22Rv1 (cell line): ENCODE data around the gene TTK.

Source experiments
- H3K27ac ChIP-seq: fragments of 450-650 bp; 2 replicates; pipeline ENCODE4 v1.5.1; 2017
- CTCF ChIP-seq: fragments of 450-650 bp; IDR thresholded peaks from 2 replicates; pipeline ENCODE4 v1.5.1; 2017; ENCODE audit warnings: mild to moderate bottlenecking
- ZFX ChIP-seq: fragments of 450-650 bp; IDR thresholded peaks from 2 replicates; pipeline ENCODE4 v1.6.1; 2017; ENCODE audit warnings: antibody characterized with exemption, borderline replicate concordance

Gene TTK

GRCh38 chr6:80003826-80004172 lies 650 bp upstream of the TTK start:
- H3K27ac ChIP-seq, result peak overlapping the region; percentile 89
- TF ChIP-seq ZFX (no peak), CTCF (no peak)

- peak overlapping the region; percentile 89; the same call in 1 of the 2 replicates for H3K27ac ChIP-seq
- TF ChIP-seq ZFX (no peak), CTCF (no peak)
These were observed 957 bp downstream of the TTK start for GRCh38 chr6:80005406-80005805.

- TF ChIP-seq CTCF, result no peak
- TF ChIP-seq ZFX, result no peak
- no peak overlapping the region for H3K27ac ChIP-seq
These were observed 2.1 kb downstream of the TTK start for GRCh38 chr6:80006541-80006940.

- TF ChIP-seq CTCF, result no peak
- TF ChIP-seq ZFX, result no peak
- no peak overlapping the region for H3K27ac ChIP-seq
These were observed 5.1 kb downstream of the TTK start for GRCh38 chr6:80009531-80009930.

GRCh38 chr6:80010288-80010687 lies 5.8 kb downstream of the TTK start:
- TF ChIP-seq CTCF, result peak; percentile 15; the same call in 1 of the 2 replicates
- no peak for TF ChIP-seq ZFX
- no peak overlapping the region for H3K27ac ChIP-seq

GRCh38 chr6:80015839-80016435 lies 11.5 kb downstream of the TTK start:
- TF ChIP-seq ZFX, result no peak
- TF ChIP-seq CTCF, result no peak
- peak overlapping the region; percentile 49 for H3K27ac ChIP-seq

GRCh38 chr6:80020381-80021120 lies 16.1 kb downstream of the TTK start:
- no peak overlapping the region for H3K27ac ChIP-seq
- TF ChIP-seq CTCF (no peak), ZFX (no peak)
